SJCRH30 (cell line): ENCODE data around the gene ATP11A. TPM values are rescaled to one million over a fixed set of nuclear protein-coding genes. Genes with fewer than 3 reads are reported as not detected.
A peak's percentile ranks its signal among the peaks of the same experiment; 100 is the strongest.

ENCODE experiments used
- DNase-seq, 2 experiments: peaks; one replicate each; pipeline ENCODE4 v3.0.0-alpha.2; 2015 to 2020
- H3K27ac ChIP-seq: fragments of 250-450 bp; sonication (Bioruptor Pico); 2 replicates; pipeline ENCODE4 v1.5.1; 2020; ENCODE audit warnings: mild to moderate bottlenecking, moderate library complexity
- H3K27me3 ChIP-seq: fragments of 250-450 bp; sonication (Bioruptor Pico); 2 replicates; pipeline ENCODE4 v1.5.1; 2020; ENCODE audit warnings: mild to moderate bottlenecking, moderate library complexity
- H3K36me3 ChIP-seq: fragments of 250-450 bp; sonication (Bioruptor Pico); 2 replicates; pipeline ENCODE4 v1.5.1; 2020; ENCODE audit warnings: mild to moderate bottlenecking, moderate library complexity
- H3K4me1 ChIP-seq: fragments of 250-450 bp; sonication (Bioruptor Pico); 2 replicates; pipeline ENCODE4 v1.5.1; 2020; ENCODE audit warnings: mild to moderate bottlenecking, moderate library complexity
- H3K4me3 ChIP-seq: fragments of 250-450 bp; sonication (Bioruptor Pico); 2 replicates; pipeline ENCODE4 v1.5.1; 2020; ENCODE audit warnings: mild to moderate bottlenecking, moderate library complexity
- H3K9me3 ChIP-seq: fragments of 250-450 bp; sonication (Bioruptor Pico); replicated peaks from 2 replicates; pipeline ENCODE4 v1.5.1; 2020; ENCODE audit warnings: mild to moderate bottlenecking, moderate library complexity
- total RNA-seq: library from RNA; depleted of rRNA; stranded (reverse); fragments of >200 nt; shearing (Covaris generic); gene quantifications from 2 replicates; pipeline ENCODE4 v1.2.3, GENCODE V29; 2014

The ATP11A gene
- total RNA-seq, 1 experiment from 2014 or later: 14.2 TPM

DNA sequence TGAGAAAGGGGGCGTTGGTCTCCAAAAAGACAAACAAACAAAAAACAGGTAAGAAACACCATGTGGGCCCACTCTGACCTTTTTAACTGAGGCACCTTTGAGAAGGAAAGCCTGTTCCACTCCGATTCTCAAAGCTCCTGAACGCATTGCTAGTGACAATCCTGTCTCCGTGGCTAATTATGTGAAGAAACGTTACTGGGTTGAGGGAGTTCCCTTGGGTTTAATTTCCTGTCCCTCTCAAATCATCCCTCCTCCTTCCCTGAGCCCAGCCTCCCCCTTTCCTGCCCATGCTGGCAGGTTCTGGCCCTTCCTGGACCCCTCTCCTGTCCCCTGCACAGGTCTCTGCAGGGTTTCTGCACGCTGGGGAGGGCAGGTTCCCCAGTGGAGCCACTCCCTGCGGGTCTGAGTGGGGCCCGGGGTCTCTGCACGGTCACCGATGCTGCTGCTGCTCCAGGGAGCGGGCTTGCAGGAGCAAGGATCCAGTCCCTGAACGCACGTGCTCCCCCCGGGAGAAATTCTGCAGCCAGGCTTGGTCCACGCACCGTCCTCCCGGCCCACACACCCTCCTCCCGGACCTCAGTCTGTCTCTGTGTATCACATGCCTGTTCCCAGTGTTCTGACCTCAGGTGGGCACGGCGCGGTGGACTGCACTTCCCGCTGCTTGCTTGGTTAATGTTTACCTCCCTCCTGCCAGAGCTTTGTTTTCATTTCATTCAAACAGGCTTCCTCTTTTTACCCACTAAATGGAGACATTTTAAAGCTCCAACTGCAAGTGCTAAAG, 202.8 kb downstream of the ATP11A start:
- Histone ChIP-seq H3K9me3 (no peaks in the 10 kb centered on the region), H3K4me1 (peaks cover 9% of the 10 kb centered on the region; the same call in 1 of the 2 replicates), H3K27me3 (peaks cover 12% of the 10 kb centered on the region), H3K36me3 (no peaks in the 10 kb centered on the region), H3K4me3 (no peak overlapping the region), H3K27ac (no peak overlapping the region)
- DNase-seq: no peak

DNA sequence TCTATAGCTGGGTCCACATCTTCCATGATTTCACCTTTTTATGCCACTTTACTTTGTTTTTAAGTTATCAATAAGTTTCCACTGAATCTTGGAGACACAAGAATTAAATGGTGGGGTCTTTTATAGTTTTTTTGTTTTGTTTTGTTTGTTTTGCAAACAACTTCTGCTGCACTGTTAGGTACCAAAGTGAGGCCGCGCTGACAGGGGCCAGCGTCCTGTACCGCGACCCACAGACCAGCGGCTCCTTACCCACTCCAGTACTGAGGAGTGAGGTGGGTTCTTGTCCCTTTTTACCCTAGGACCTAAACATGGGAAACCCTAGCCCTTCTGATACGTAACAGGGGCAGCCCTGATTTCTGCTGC, 203.3 kb downstream of the ATP11A start:
- no peak for DNase-seq
- no peaks in the 10 kb centered on the region for H3K9me3 ChIP-seq
- no peaks in the 10 kb centered on the region for H3K36me3 ChIP-seq
- H3K27me3 ChIP-seq: peaks cover 12% of the 10 kb centered on the region
- H3K27ac ChIP-seq: no peak overlapping the region
- no peak overlapping the region for H3K4me3 ChIP-seq
- H3K4me1 ChIP-seq: peaks cover 9% of the 10 kb centered on the region; the same call in 1 of the 2 replicates

DNA sequence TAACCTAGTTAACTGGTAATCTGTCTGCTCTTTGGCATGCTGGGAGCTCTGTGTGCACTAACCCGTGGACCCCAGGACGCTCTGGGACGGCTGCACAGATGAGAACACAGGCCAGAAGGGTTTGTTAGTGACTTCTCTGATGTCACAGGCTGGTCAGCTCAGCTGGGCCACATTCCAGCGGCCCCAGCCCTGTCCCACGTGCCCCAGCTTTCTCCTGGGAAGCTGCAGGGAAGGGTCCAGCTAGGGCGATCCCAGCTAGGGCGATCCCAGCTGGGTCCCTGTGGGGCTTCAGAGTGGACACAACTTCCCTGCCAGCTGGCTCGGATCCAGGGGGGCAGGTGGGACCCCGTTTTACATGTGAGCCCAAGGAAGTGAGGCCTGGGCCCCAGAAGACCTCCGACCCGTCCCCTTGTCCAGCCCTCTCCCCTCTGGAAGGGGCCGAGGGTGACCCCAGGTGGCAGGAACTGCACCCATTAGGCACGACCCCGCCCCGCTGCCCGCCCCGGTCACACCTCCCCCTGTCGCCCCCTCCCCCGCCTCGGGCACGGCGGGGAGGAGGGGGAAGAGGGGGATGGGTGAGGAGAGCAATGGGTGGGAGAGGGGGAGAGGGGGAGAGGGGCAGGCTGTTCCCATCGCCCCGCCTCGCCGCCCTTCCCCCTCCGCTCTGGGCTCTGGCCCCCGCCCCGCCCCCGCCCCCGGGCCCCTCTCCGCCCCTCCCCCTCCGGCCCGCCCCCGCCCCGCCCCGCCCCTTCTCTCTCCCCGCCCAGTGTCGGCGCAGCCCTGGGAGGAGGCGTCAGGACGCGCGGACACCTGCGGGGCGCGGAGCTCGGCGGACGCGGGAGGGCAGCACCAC, 204.0 kb downstream of the ATP11A start:
- DNase-seq: peak; percentile 36 to 57
- no peak overlapping the region for H3K27ac ChIP-seq
- no peaks in the 10 kb centered on the region for H3K36me3 ChIP-seq
- H3K9me3 ChIP-seq: no peaks in the 10 kb centered on the region
- H3K4me1 ChIP-seq: peaks cover 9% of the 10 kb centered on the region; the same call in 1 of the 2 replicates
- peak overlapping the region; percentile 53 for H3K4me3 ChIP-seq
- peaks cover 12% of the 10 kb centered on the region for H3K27me3 ChIP-seq

DNA sequence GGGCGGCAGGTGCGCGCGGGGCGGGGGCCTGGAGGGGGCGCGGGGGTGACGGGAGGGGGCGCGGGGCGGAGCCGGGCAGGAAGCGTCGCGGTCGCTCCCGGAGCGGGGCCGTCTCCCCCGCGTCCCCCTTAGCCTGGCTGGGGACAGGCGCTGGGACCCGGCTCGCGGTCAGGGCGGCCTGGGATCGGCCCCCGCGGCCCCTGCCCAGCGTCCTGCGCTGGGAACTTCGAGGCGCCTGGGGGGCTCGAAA, 204.5 kb downstream of the ATP11A start:
- DNase-seq: no peak
- H3K27me3 ChIP-seq: peaks cover 16% of the 10 kb centered on the region
- H3K27ac ChIP-seq: no peak overlapping the region
- H3K4me3 ChIP-seq: peak overlapping the region; percentile 33
- H3K36me3 ChIP-seq: no peaks in the 10 kb centered on the region
- no peaks in the 10 kb centered on the region for H3K9me3 ChIP-seq
- H3K4me1 ChIP-seq: peaks cover 9% of the 10 kb centered on the region; the same call in 1 of the 2 replicates

DNA sequence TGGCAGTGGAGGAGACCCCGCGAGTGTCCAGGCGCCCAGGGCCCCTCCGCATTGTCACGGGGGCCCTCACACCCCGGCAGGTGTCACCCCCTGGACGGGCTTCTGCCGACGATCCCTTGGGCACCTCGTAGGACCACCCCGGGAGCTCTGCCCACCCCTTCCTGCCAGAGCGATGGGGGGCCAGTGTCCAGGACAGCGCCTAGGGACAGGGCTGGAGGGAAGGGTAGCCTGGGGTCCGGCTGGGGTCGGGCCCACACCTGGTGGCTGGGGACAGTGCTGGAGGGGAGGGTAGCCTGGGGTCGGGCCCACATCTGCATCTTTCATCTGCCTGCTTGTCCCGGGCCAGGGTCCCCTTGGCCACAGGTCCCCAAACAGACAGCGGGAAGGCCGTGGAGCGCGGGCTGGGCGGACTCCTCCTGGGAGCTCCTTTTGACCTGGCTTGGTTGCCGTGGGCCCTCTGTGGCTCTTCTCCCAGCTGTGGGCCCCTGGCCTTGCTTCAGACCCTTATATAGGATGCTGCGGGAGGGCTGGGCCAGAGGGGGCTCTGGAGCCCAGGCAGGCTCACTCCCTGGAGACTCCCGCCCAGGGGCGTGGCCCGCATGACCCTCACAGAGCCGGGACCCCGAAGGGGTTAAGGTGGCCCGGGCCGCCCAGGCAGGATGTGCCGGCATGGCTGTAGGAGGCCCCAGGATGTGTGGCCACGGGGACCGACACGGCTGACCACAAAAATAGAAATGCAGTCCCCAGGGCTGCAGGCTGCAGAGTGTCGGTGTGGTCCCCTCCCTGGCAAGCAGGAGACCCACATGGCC, 205.0 kb downstream of the ATP11A start:
- no peak for DNase-seq
- Histone ChIP-seq H3K4me1 (peaks cover 9% of the 10 kb centered on the region; the same call in 1 of the 2 replicates), H3K27ac (no peak overlapping the region), H3K9me3 (no peaks in the 10 kb centered on the region), H3K36me3 (no peaks in the 10 kb centered on the region), H3K4me3 (peak overlapping the region; percentile 33), H3K27me3 (peaks cover 18% of the 10 kb centered on the region)

DNA sequence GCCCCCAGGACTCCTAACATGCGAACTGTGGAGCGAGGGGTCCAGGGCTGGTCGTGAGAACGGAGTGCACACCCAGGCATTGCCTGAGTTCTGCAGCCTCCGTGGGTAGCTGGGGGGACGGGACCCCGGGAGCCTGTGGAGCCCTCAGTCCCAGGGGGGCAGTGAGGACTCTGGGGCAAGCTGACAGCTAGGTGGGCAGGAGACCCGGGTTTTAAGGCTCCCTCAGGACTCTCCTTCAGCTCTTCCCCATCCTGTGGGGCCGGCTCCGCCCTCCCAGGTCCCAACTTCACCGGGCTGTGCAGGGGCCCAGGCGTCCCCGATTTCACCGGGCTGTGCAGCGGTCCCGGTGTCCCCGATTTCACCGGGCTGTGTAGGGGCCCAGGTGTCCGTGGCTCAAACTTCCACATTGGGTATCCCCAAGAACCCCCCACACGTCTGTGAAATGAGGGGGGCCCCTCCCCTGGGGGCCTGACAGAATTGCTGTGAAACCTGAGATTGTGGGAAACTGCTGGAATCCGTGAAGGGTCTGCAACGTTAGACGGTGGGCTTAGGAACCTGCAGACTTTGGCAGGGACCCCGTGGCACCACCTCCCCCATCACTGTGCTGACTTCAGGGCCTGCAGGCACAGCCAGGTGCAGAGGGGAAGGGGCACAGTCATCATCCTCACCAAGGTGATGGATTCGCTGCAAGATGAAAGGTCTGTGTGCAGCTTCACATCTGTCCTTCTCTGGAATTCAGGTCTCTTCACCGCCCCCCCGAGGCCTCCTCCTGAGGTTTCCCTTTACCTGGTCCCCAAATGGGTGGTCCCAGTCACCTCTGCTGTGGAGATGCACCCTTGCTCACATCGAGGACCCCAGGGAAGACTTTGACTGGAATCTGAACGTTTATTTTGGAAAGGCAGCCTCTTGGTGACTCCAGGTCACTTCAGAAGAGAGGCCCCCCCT, 206.0 kb downstream of the ATP11A start:
- DNase-seq: no peak
- Histone ChIP-seq H3K36me3 (no peaks in the 10 kb centered on the region), H3K27ac (no peak overlapping the region), H3K4me1 (peaks cover 9% of the 10 kb centered on the region; the same call in 1 of the 2 replicates), H3K27me3 (peaks cover 19% of the 10 kb centered on the region), H3K4me3 (no peak overlapping the region), H3K9me3 (no peaks in the 10 kb centered on the region)

DNA sequence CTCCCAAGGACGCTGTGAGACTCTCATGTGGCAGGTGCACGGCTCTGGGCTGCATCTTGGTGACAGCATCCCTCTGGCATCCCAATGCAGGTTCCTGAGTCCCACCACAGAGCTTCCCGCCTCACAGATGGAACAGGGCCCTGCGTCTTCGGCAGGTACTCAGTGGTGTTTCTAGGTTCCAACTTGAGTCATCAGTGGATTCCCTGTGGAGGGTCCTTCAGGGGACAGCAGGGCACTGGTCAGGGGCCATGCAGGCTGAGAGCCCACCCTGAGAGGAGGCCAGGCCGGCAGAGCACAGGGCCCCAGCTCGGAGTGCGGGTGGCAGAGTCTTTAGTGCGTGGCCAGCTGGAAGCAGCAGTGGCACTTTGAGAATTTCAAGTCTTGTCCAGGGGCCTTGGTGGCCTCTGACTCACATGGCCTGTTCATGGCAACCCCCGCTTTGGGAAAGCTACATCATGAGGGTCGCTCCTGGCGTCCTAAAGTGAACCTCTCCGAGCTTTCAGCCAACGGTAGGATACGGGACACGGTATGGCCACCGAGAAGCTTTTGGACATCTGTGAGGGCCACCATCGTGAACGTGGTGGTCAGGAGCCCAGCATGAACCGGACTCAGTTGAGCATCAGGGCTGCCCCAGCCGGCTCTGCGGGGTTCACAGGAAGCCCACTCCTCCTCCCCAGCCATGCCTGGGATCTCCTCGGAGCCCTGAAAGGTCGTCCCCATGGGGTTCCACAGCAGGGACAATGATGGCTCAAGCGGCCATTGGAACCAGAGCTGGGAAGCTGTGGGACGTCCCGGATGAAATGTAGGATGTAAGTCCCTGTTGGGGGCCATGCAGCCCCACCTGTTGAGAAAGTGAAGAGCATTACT, 207.1 kb downstream of the ATP11A start:
- Histone ChIP-seq H3K27me3 (peaks cover 24% of the 10 kb centered on the region), H3K36me3 (no peaks in the 10 kb centered on the region), H3K4me1 (peaks cover 9% of the 10 kb centered on the region; the same call in 1 of the 2 replicates), H3K9me3 (no peaks in the 10 kb centered on the region), H3K4me3 (no peak overlapping the region), H3K27ac (no peak overlapping the region)
- no peak for DNase-seq

DNA sequence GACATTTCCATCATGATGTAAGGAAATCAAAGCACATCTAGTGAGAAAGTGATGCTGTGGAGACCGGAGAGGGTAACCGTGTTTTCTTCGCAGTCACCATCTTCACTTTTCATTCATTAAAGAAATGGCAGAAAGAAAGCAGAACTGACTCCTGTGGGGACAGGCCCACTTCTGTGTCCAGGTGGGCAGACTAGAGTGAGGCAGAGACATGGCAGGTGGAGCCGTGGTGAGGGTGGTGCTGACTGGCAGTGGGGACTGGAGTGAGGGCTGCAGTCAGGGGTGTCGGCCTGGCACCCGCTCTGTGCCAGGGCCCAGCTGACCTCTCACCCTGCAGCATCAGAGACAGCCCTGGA, 207.7 kb downstream of the ATP11A start:
- H3K36me3 ChIP-seq: no peaks in the 10 kb centered on the region
- DNase-seq: no peak
- H3K27ac ChIP-seq: no peak overlapping the region
- H3K9me3 ChIP-seq: no peaks in the 10 kb centered on the region
- H3K4me1 ChIP-seq: peaks cover 9% of the 10 kb centered on the region; the same call in 1 of the 2 replicates
- no peak overlapping the region for H3K4me3 ChIP-seq
- H3K27me3 ChIP-seq: peaks cover 27% of the 10 kb centered on the region

DNA sequence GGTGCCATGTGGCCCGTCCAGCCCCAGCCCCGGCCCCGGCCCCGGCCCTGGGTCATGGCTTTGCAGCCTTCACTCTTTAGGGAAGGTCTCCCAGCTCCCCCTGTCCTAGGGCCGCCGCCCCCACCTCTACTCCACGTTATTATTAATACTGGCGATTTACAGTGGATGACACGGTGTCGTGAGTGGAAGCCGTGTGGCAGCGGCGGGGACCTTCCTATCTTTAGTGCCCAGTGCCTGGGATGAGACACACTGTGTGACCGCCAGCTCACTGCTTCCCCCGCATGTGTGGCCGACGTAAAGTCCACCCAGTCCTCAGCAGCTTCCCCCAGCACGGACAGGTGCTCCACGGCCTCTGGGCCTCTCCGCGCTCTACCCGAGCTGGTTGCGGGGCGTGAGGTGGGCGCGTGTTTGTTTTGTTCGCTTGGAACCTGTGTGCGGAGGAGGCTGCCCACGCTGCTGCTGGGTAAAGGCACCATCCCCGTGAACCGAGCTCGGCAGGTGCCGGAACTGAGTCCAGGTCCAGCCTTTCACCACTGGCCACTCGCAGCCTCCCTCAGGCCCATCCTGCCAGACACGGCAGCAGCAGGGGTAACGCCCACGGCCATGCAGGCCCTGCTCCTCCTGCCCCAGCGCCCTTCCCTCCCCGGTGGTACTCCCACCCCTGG, 208.2 kb downstream of the ATP11A start:
- Histone ChIP-seq H3K4me1 (peaks cover 9% of the 10 kb centered on the region; the same call in 1 of the 2 replicates), H3K27ac (no peak overlapping the region), H3K4me3 (no peak overlapping the region), H3K9me3 (no peaks in the 10 kb centered on the region), H3K36me3 (no peaks in the 10 kb centered on the region), H3K27me3 (peaks cover 24% of the 10 kb centered on the region)
- DNase-seq: no peak

DNA sequence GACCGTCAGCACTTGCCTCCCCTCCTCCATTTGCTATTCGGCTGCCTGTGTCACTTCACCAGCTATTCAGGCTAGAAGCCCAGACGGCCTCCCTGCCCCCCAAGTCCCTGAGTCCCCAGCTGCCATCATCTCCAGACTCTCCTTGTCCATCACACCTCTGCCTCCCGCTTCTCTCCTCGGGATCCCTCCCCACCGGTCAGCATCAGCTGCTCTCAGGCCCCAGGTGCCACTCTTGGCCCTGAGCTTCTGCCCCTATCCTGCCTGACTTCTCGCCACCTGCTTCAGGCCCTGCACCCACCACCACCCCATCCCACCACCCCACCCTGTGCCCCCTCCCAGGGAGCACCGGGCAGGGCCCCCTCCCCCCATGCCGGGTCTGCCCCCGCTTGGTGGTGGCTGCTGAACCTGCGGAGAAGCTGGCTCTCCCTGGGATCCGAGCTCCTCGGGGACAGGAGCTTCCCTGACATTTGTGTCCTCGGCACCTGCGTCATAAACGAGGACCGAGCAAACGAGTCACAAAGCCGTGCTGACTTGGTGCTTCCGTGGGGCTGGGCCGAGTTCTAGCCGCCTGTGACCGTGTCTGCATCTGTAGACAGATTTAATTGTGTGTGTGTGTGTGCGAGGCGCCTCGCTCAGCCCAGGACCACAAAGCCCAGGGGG, 208.9 kb downstream of the ATP11A start:
- Histone ChIP-seq H3K27ac (no peak overlapping the region), H3K4me3 (no peak overlapping the region), H3K36me3 (no peaks in the 10 kb centered on the region), H3K27me3 (peaks cover 24% of the 10 kb centered on the region; the same call in 1 of the 2 replicates), H3K4me1 (peaks cover 9% of the 10 kb centered on the region; the same call in 1 of the 2 replicates), H3K9me3 (no peaks in the 10 kb centered on the region)
- no peak for DNase-seq

DNA sequence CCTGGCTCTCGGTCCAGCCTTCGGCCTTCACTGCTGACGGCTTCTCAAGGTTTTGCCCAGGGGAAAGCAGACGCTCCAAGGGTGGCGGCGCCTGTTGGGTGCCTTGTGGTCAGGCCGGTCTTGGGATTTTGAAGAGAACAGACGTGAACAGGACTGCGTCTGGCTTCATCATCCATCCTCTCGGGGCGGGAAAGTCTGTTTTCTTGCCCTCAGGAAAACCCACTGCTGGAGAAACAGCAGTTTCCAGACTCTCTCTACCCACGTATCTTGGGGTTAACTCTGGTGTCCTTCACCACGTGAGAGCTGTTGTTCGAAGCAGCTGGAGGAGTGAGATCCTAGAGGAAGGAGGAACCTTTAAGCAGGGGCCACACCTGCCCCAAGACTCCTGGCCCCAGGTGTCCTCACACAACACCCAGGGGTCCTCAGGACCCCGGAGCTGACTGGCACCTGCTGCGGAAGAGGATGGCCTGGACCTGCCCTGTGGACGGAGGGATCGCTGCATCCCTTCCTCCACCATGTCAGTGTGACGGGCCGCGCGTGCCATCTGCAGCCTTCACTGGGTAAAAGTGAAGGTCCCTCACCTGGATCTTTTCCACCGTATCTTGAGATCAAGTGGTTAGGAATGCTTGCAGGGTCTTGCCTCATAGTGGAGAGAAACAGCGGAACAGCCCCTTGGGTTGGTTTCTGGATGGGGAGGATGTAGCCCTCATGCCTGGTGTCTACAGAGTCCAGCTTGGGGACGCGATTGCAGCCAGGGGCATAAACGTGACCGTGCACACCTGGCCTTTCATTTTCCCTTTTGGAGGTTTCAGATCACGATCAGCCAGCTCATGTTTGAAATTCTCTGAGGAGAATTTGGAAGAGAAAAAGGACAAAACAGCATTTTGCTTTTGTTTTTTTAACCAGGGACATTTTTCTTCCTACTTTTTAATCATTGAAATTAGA, 209.7 kb downstream of the ATP11A start:
- no peak for DNase-seq
- H3K27me3 ChIP-seq: peaks cover 23% of the 10 kb centered on the region; the same call in 1 of the 2 replicates

More for the DNA sequence above, 209.7 kb downstream of the ATP11A start:
- H3K27ac ChIP-seq: no peak overlapping the region
- H3K9me3 ChIP-seq: no peaks in the 10 kb centered on the region
- H3K4me3 ChIP-seq: no peak overlapping the region
- peaks cover 8% of the 10 kb centered on the region; the same call in 1 of the 2 replicates for H3K4me1 ChIP-seq
- no peaks in the 10 kb centered on the region for H3K36me3 ChIP-seq
